ENCODE measurements around the gene SH3RF1. TPM values are rescaled to one million over a fixed set of nuclear protein-coding genes. Genes with fewer than 3 reads are reported as not detected.

SH3RF1 gene
- total and polyA plus RNA-seq, 11 donors = 1.7 to 17.2 (median 8.9) TPM

GRCh38 chr4:169254546-169254983 is 16.2 kb downstream of the SH3RF1 start:
- WGBS, 4 donors = 42 to 45% (median 43%) methylated on average over 5 of the region's 5 CpGs
- Histone ChIP-seq H3K27ac (peak overlapping the region in 4 of 12 donors; percentile 14 to 21 (median 15)), H3K27me3 (no peaks in the 10 kb centered on the region), H3K4me3 (no peak overlapping the region), H3K36me3 (no peaks in the 10 kb centered on the region), H3K4me1 (peaks cover 0 to 86% (median 77%) of the 10 kb centered on the region in 12 donors), H3K9me3 (no peaks in the 10 kb centered on the region)
- DNase-seq = peak in 3 of 5 donors; percentile 35 to 49 (median 43)
- TF ChIP-seq POLR2A (IDR thresholded peaks at IDR 0.05) = no peak
- TF ChIP-seq CTCF (IDR thresholded peaks at IDR 0.05) = no peak
- intact Hi-C loops (cut with DNase I) = no loop called here
- peak in 3 of 4 donors; percentile 47 to 65 (median 51) for ATAC-seq

- peaks cover 0 to 82% (median 75%) of the 10 kb centered on the region in 12 donors for H3K4me1 ChIP-seq
- no peak for ATAC-seq
- 0 to 2% (median 0%) methylated on average over 1 of the region's 1 CpG for WGBS, 4 donors
- no peaks in the 10 kb centered on the region for H3K9me3 ChIP-seq
- peak overlapping the region in 4 of 12 donors; percentile 5 to 21 (median 14) for H3K27ac ChIP-seq
- no peaks in the 10 kb centered on the region for H3K27me3 ChIP-seq
- TF ChIP-seq CTCF (IDR thresholded peaks at IDR 0.05) (no peak), POLR2A (IDR thresholded peaks at IDR 0.05) (no peak)
- no peaks in the 10 kb centered on the region for H3K36me3 ChIP-seq
- no peak overlapping the region for H3K4me3 ChIP-seq
- no peak for DNase-seq
- intact Hi-C loops (cut with DNase I) = no loop called here
Observed at GRCh38 chr4:169253904-169254303, 16.9 kb downstream of the SH3RF1 start.

- DNase-seq = no peak
- Histone ChIP-seq H3K36me3 (no peaks in the 10 kb centered on the region), H3K27me3 (no peaks in the 10 kb centered on the region), H3K4me1 (peaks cover 0 to 80% (median 74%) of the 10 kb centered on the region in 12 donors), H3K27ac (peak overlapping the region in 5 of 12 donors; percentile 6 to 47 (median 25)), H3K9me3 (no peaks in the 10 kb centered on the region), H3K4me3 (no peak overlapping the region)
- intact Hi-C loops (cut with DNase I) = no loop called here
- no peak for ATAC-seq
- TF ChIP-seq CTCF (IDR thresholded peaks at IDR 0.05) (no peak), POLR2A (IDR thresholded peaks at IDR 0.05) (no peak)
- 74 to 86% (median 79%) methylated on average over 2 of the region's 2 CpGs for WGBS, 4 donors
Observed at GRCh38 chr4:169253113-169253671, 17.6 kb downstream of the SH3RF1 start.

- H3K4me1 ChIP-seq = peaks cover 0 to 74% (median 67%) of the 10 kb centered on the region in 12 donors
- 29 to 37% (median 31%) methylated on average over 4 of the region's 4 CpGs for WGBS, 4 donors
- DNase-seq (no peak), ATAC-seq (peak in 2 of 4 donors; percentile 31 to 53)
- H3K27ac ChIP-seq = peak overlapping the region in 5 of 12 donors; percentile 6 to 47 (median 25)
- no peak overlapping the region for H3K4me3 ChIP-seq
- no peaks in the 10 kb centered on the region for H3K36me3 ChIP-seq
- no peaks in the 10 kb centered on the region for H3K9me3 ChIP-seq
- H3K27me3 ChIP-seq = no peaks in the 10 kb centered on the region
- intact Hi-C loops (cut with DNase I) = no loop called here
- TF ChIP-seq CTCF (IDR thresholded peaks at IDR 0.05) (no peak), POLR2A (IDR thresholded peaks at IDR 0.05) (no peak)
Observed at GRCh38 chr4:169252339-169253112, 18.2 kb downstream of the SH3RF1 start.
